GM12872 (cell line): ENCODE measurements around the gene YAP1.

ENCODE experiments used
- TF ChIP-seq, protein P1 (sequence below): IDR thresholded peaks from 3 replicates; pipeline ENCODE4 v1.5.1; 2011; ENCODE audit warnings: low read depth, mild to moderate bottlenecking, low read length, moderate library complexity; ENCODE audit not compliant: insufficient read depth

Gene YAP1

DNA sequence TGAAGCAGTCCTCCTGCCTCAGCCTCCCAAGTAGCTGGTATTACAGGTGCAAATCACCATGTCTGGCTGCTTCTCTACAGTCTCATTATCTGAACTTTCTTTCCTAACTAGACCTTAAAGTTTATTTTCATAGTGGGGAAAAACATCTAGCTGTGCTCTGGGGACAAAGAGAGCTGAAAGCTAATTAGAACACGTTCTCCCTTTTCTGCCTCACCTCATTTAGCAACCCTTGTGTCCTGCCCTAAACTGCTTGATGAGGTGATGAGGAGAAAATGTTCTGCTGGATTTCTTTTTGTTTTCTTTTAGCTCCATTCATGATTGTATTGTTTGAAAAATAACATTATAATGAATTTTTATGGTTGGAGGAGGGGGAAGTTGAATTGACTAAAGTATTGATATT lies 84.7 kb downstream of the YAP1 start:
- TF ChIP-seq, protein P1, sequence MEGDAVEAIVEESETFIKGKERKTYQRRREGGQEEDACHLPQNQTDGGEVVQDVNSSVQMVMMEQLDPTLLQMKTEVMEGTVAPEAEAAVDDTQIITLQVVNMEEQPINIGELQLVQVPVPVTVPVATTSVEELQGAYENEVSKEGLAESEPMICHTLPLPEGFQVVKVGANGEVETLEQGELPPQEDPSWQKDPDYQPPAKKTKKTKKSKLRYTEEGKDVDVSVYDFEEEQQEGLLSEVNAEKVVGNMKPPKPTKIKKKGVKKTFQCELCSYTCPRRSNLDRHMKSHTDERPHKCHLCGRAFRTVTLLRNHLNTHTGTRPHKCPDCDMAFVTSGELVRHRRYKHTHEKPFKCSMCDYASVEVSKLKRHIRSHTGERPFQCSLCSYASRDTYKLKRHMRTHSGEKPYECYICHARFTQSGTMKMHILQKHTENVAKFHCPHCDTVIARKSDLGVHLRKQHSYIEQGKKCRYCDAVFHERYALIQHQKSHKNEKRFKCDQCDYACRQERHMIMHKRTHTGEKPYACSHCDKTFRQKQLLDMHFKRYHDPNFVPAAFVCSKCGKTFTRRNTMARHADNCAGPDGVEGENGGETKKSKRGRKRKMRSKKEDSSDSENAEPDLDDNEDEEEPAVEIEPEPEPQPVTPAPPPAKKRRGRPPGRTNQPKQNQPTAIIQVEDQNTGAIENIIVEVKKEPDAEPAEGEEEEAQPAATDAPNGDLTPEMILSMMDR, result no peak

DNA sequence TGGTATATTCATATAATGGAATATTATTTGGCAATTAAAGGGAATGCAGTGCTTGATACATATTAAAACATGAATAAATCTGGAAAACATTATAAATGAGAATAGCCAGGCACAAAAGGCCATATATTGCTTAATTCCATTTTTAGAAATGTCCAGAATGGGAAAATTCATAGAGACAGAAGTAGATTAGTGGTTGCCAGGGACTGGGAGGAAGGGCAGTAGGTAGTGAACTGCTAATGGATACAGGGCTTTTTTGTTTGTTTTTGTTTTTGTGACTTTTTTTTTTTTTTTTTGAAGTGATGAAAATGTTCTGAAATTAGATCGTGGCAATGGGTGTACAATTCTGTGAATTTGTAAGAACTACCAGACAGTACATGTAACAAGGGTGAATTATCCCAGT lies 86.1 kb downstream of the YAP1 start:
- TF ChIP-seq, protein P1, result no peak

DNA sequence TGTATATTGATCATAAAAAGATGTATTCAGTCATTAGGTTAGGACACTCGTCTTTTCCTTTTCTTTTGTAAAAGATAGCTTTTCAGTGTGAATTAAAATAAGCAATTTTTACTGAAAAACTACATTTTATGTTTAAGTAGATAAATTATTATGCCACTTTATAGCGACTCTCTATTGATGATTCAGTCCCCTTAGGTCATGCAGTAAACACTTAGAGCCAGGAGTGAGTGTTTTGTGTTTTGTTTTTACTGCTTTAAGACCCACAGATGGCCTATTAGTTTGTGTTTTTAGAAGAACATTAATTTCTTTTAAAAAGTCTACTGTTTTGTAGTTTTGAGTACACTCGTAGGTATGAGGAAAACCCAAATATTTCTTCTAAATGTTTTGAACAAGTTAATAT lies 86.6 kb downstream of the YAP1 start:
- TF ChIP-seq, protein P1, result no peak

DNA sequence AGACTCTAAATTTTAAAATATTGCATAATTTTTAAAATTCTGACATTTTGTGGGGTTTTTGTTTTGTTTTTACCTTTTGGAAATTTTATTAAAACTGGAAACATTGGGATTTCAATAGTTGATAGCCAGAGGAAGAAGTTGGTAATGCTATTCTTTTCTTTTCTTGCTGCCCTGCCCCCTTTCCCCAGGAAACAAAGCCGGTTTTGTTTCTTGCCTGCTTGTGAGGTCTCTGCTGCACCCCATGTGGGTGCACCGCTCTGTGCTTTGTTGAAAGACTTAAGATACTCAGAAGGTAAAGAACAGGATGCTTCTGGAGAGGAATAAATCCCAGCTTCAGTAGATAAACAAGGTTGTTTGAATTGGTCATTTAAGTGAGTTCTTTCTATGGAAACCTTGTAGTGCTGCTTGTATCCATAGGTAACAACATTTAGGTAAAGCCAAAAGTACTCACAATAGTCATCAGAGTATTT lies 87.5 kb downstream of the YAP1 start:
- TF ChIP-seq, protein P1, result no peak

DNA sequence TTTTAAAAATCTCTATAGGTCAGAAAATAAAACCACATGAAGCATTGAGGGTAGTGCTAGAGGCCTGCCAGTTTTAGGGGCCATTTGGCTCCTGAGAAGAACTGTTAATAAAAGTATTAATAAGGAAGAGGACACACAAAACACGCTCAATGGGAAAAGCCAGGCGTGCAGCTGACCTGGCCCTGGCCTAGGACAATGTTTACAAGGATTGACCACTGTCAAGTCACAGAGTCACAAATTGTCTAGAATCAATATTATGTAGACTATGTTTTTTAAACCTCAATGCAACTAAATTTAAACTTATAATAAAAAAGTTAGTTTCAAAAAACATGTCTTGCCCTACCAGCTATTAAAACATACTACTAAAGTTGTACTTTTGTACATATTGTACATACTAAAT lies 89.4 kb downstream of the YAP1 start:
- TF ChIP-seq, protein P1, result no peak

DNA sequence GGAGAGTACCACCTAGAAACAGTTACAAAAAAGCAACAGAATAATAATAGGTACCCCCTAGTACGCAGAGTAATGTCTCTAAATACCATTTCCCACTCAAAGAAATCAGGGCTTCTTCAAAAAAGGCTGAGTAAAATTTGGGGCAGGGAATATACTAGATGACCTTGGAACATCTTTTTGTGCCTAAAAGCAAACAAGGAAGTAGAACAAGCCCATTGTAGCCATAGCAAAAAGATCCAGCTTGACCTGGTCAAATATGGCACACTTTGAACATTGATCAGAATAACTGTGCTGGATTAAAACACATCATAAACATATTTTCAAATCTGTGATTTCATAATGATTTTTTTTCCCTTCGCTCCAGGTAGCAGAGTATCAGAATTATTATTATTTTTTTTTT lies 91.5 kb downstream of the YAP1 start:
- TF ChIP-seq, protein P1, result no peak

DNA sequence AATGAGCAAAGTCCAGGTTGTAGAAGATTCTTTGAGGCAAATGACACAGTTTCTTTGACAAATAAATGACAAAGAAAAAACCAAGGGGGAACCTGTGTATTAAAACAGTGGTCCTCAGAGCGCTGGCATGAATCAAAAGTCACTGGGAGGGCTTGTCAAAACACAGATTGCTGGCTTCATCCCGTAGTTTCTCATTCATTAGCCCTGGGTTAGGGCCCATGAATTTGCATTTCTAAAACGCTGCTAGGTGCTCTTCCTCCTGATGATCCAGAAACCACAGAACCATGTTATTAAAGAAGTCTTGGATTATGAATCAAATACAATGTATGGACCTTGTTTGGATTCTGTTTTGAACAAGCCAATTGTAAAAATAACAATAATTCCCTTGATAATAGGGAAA lies 92.7 kb downstream of the YAP1 start:
- TF ChIP-seq, protein P1, result no peak

DNA sequence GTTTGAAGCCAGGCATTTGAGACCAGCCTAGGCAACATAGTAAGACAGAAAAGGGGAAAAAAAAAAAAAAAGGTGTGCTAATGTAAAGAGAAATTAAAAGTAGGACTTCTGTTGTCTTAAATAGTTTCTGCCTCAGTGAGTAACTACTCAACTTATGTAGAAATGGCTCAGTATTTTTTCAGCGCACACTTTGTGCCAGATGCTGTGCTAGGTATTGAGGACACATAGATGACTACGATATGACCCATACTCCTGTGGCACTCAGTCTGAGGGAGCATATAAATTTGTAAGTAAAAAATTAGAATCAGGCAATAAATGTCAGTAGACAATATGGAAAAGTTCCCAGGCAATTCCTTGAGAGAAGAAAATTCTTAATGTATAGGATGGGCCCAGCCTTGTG lies 93.9 kb downstream of the YAP1 start:
- TF ChIP-seq, protein P1, result no peak
